ENCODE measurements around the gene EXOC6.

The EXOC6 gene

DNA sequence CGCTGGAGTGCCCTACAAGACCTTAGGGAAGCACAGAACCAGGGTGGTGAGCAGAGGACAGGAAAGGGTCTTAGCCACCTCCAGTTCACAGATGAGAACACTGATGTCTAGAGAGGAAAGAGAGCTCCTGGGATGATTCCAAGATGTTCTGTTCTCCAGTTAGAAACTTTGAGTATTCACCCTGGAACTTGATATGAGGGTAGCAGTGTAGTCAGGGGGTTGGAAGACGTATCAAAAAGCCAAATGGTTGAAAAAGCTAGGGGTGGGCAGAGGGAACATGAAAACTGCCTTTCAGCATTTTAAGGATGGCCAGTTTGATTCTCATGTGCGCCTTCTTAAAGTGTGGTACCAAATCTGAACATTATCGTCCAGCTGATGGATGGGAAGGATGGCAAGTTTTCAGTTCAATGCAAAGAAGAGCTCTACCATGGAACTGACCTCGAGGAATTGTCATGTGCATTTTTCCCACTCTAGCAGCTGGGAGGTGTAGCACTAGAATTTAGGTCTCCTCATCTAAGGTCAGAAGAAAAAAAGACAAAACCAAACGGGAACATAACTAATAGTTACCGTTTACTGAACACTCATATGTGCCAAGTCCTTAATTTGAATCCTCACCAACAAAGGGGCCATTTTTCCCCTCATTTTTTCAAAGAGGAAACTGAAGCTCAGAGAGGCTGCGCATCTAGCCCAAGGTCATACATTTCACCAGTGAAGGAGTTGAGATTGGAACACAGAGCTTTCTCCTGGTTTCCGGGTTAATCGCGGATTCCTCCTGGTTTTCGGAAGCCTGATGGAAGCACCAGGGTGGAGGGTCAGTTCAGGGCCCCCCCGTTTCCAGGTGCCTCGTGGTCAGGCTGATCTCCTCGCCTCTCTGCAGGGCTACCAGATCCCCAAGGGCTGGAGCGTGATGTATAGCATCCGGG, 219.4 kb downstream of the EXOC6 start:
- DNase-seq (ENCODE audit: low read depth, low spot score) = no peak
- Histone ChIP-seq H3K27ac (no peak overlapping the region), H3K36me3 (ENCODE audit: insufficient read depth, low read length) (no peaks in the 10 kb centered on the region), H3K9ac (ENCODE audit: insufficient read length) (no peak overlapping the region), H3K4me3 (no peak overlapping the region), H3K9me3 (ENCODE audit: low read depth, low read length) (no peaks in the 10 kb centered on the region)
- TF ChIP-seq POLR2AphosphoS5 (IDR thresholded peaks at IDR 0.05; ENCODE audit: borderline replicate concordance, low read depth, low read length) (no peak), FOXP2 (optimal IDR thresholded peaks at IDR 0.05; ENCODE audit: control extremely low read depth, extremely low read length, insufficient read depth) (no peak), EZH2 (IDR thresholded peaks at IDR 0.05) (no peak)

DNA sequence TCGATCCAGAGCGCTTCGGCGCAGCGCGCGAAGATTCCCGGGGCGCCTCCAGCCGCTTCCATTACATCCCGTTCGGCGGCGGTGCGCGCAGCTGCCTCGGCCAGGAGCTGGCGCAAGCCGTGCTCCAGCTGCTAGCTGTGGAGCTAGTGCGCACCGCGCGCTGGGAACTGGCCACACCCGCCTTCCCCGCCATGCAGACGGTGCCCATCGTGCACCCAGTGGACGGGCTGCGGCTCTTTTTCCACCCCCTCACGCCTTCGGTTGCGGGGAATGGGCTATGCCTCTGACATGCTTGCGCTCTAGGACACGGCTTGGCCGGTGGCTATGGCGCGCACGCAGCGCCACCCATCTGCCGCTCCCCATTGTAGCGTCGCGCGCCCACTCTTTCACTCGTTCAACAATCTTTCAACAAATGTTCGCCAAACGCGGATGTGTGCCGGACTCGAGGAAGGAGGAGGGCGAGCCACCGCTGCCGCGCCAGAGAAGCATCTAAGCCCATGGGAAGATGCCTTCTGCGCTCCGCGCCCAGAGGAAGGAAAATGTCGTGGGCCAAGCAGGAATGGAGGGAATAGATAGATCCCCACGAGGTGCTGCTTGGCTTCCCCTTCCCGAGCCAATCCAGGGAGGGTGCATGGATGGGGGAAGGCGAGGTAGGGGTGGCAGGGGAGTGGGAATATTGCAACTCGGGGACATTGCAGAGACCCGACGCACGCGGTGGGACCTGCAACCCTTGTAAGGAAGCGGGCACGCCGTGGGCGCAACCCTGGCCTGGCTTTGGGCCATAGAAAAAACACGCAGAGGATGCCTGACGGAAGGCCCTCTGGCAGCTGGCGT, 220.3 kb downstream of the EXOC6 start:
- Histone ChIP-seq H3K36me3 (ENCODE audit: insufficient read depth, low read length) (no peaks in the 10 kb centered on the region), H3K9me3 (ENCODE audit: low read depth, low read length) (no peaks in the 10 kb centered on the region), H3K9ac (ENCODE audit: insufficient read length) (no peak overlapping the region), H3K4me3 (no peak overlapping the region), H3K27ac (no peak overlapping the region)
- TF ChIP-seq EZH2 (IDR thresholded peaks at IDR 0.05) (no peak), POLR2AphosphoS5 (IDR thresholded peaks at IDR 0.05; ENCODE audit: borderline replicate concordance, low read depth, low read length) (no peak), FOXP2 (optimal IDR thresholded peaks at IDR 0.05; ENCODE audit: control extremely low read depth, extremely low read length, insufficient read depth) (no peak)
- DNase-seq (ENCODE audit: low read depth, low spot score) = no peak

GRCh38 chr10:93069245-93069561, 220.9 kb downstream of the EXOC6 start:
- no peak for DNase-seq (ENCODE audit: low read depth, low spot score)
- no peaks in the 10 kb centered on the region for H3K9me3 ChIP-seq (ENCODE audit: low read depth, low read length)
- no peaks in the 10 kb centered on the region for H3K36me3 ChIP-seq (ENCODE audit: insufficient read depth, low read length)
- H3K9ac ChIP-seq (ENCODE audit: insufficient read length) = no peak overlapping the region
- H3K27ac ChIP-seq = no peak overlapping the region
- TF ChIP-seq FOXP2 (optimal IDR thresholded peaks at IDR 0.05; ENCODE audit: control extremely low read depth, extremely low read length, insufficient read depth) (no peak), EZH2 (IDR thresholded peaks at IDR 0.05) (no peak), POLR2AphosphoS5 (IDR thresholded peaks at IDR 0.05; ENCODE audit: borderline replicate concordance, low read depth, low read length) (no peak)
- H3K4me3 ChIP-seq = no peak overlapping the region

GRCh38 chr10:93070378-93071176, 222.3 kb downstream of the EXOC6 start:
- H3K27ac ChIP-seq = no peak overlapping the region
- H3K9ac ChIP-seq (ENCODE audit: insufficient read length) = no peak overlapping the region

DNA sequence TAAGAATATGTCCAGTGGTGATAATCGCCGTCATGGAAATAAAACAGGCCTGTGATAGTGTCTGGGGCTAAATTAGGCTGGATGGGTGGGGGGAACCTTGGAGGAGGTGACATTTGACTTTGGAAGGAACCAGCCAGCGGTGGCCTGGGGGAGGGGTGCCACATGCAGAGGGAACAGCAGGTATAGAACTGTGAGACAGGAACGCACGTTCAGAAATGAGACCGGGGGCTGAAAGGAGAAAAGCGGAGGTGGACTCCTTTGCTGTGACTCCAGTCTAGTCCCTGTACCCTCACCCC, 222.8 kb downstream of the EXOC6 start:
- Histone ChIP-seq H3K27ac (no peak overlapping the region), H3K9me3 (ENCODE audit: low read depth, low read length) (no peaks in the 10 kb centered on the region), H3K4me3 (no peak overlapping the region), H3K9ac (ENCODE audit: insufficient read length) (no peak overlapping the region), H3K36me3 (ENCODE audit: insufficient read depth, low read length) (no peaks in the 10 kb centered on the region)
- no peak for DNase-seq (ENCODE audit: low read depth, low spot score)
- TF ChIP-seq FOXP2 (optimal IDR thresholded peaks at IDR 0.05; ENCODE audit: control extremely low read depth, extremely low read length, insufficient read depth) = no peak

More at GRCh38 chr10:93070378-93071176, 222.3 kb downstream of the EXOC6 start:
- H3K4me3 ChIP-seq = no peak overlapping the region
- DNase-seq (ENCODE audit: low read depth, low spot score) = no peak
- TF ChIP-seq EZH2 (IDR thresholded peaks at IDR 0.05) (no peak), POLR2AphosphoS5 (IDR thresholded peaks at IDR 0.05; ENCODE audit: borderline replicate concordance, low read depth, low read length) (no peak), FOXP2 (optimal IDR thresholded peaks at IDR 0.05; ENCODE audit: control extremely low read depth, extremely low read length, insufficient read depth) (no peak)
- H3K9me3 ChIP-seq (ENCODE audit: low read depth, low read length) = no peaks in the 10 kb centered on the region
- no peaks in the 10 kb centered on the region for H3K36me3 ChIP-seq (ENCODE audit: insufficient read depth, low read length)

GRCh38 chr10:93071674-93072224, 223.4 kb downstream of the EXOC6 start:
- Histone ChIP-seq H3K4me3 (no peak overlapping the region), H3K9ac (ENCODE audit: insufficient read length) (no peak overlapping the region), H3K27ac (no peak overlapping the region), H3K36me3 (ENCODE audit: insufficient read depth, low read length) (no peaks in the 10 kb centered on the region), H3K9me3 (ENCODE audit: low read depth, low read length) (no peaks in the 10 kb centered on the region)
- TF ChIP-seq POLR2AphosphoS5 (IDR thresholded peaks at IDR 0.05; ENCODE audit: borderline replicate concordance, low read depth, low read length) (no peak), EZH2 (IDR thresholded peaks at IDR 0.05) (no peak)
- no peak for DNase-seq (ENCODE audit: low read depth, low spot score)

GRCh38 chr10:93072225-93072712, 223.9 kb downstream of the EXOC6 start:
- H3K9ac ChIP-seq (ENCODE audit: insufficient read length) = no peak overlapping the region
- H3K9me3 ChIP-seq (ENCODE audit: low read depth, low read length) = no peaks in the 10 kb centered on the region
- no peak overlapping the region for H3K27ac ChIP-seq
- DNase-seq (ENCODE audit: low read depth, low spot score) = no peak
- H3K4me3 ChIP-seq = no peak overlapping the region
- TF ChIP-seq FOXP2 (optimal IDR thresholded peaks at IDR 0.05; ENCODE audit: control extremely low read depth, extremely low read length, insufficient read depth) (no peak), POLR2AphosphoS5 (IDR thresholded peaks at IDR 0.05; ENCODE audit: borderline replicate concordance, low read depth, low read length) (no peak), EZH2 (IDR thresholded peaks at IDR 0.05) (no peak)
- no peaks in the 10 kb centered on the region for H3K36me3 ChIP-seq (ENCODE audit: insufficient read depth, low read length)

All from SK-N-MC (cell line).